Neural cell (in vitro differentiated cells): Measurements from ENCODE around the gene PAEP. TPM values are rescaled to one million over a fixed set of nuclear protein-coding genes. Genes with fewer than 3 reads are reported as not detected.

ENCODE experiments used
- H2AFZ ChIP-seq: fragments of 200-600, 300-800 bp; sonication (generic), shearing (Covaris generic); 2 replicates; pipeline ENCODE4 v1.6.0; 2014; ENCODE audit warnings: low read depth, mild to moderate bottlenecking, antibody characterized with exemption, low read length, moderate library complexity
- H3F3A ChIP-seq: fragments of 200-600 bp; shearing (Covaris generic); 2 replicates; pipeline ENCODE4 v1.6.1; 2016; ENCODE audit warnings: mild to moderate bottlenecking, moderate library complexity, mixed read lengths, antibody characterized with exemption, low read length; ENCODE audit not compliant: insufficient read depth, poor library complexity, severe bottlenecking
- H3K27ac ChIP-seq: fragments of 200-600, 300-800 bp; sonication (generic), shearing (Covaris generic); 2 replicates; pipeline ENCODE4 v1.5.1; 2014; ENCODE audit warnings: mild to moderate bottlenecking, low read length, moderate library complexity
- H3K27me3 ChIP-seq: fragments of 300-800, 200-600 bp; sonication (generic), shearing (Covaris generic); 2 replicates; pipeline ENCODE4 v1.6.0; 2014; ENCODE audit warnings: mild to moderate bottlenecking, low read depth, low read length, moderate library complexity; ENCODE audit not compliant: insufficient read depth
- H3K36me3 ChIP-seq: fragments of 300-800, 200-600 bp; sonication (generic), shearing (Covaris generic); 2 replicates; pipeline ENCODE4 v1.5.1; 2014; ENCODE audit warnings: mild to moderate bottlenecking, antibody characterized with exemption, low read length, moderate library complexity; ENCODE audit not compliant: insufficient read depth
- H3K4me2 ChIP-seq: fragments of 300-800, 200-600 bp; sonication (generic), shearing (Covaris generic); 2 replicates; pipeline ENCODE4 v1.6.0; 2014; ENCODE audit warnings: mild to moderate bottlenecking, low read length
- H3K4me3 ChIP-seq: fragments of 300-800, 200-600 bp; sonication (generic), shearing (Covaris generic); 2 replicates; pipeline ENCODE4 v1.5.1; 2014; ENCODE audit warnings: mild to moderate bottlenecking, low read length, moderate library complexity
- H3K79me2 ChIP-seq: fragments of 200-600 bp; shearing (Covaris generic); replicated peaks from 2 replicates; pipeline ENCODE4 v1.6.0; 2014; ENCODE audit warnings: mild to moderate bottlenecking, low read length, moderate library complexity; ENCODE audit not compliant: insufficient read depth
- H3K9ac ChIP-seq: fragments of 300-800, 200-600 bp; sonication (generic), shearing (Covaris generic); 2 replicates; pipeline ENCODE4 v1.6.1; 2016; ENCODE audit warnings: mild to moderate bottlenecking, low read length, mixed read lengths
- H3K9me2 ChIP-seq: fragments of 200-600 bp; shearing (Covaris generic); 2 replicates; pipeline ENCODE4 v1.6.1; 2016; ENCODE audit warnings: mild to moderate bottlenecking, low read length, mixed read lengths; ENCODE audit not compliant: insufficient read depth
- H3K9me3 ChIP-seq: fragments of 200-600, 300-800 bp; sonication (generic), shearing (Covaris generic); 2 replicates; pipeline ENCODE4 v1.6.1; 2016; ENCODE audit warnings: mild to moderate bottlenecking, mixed run types, low read length, moderate library complexity, mixed read lengths
- H4K20me1 ChIP-seq: fragments of 200-600 bp; shearing (Covaris generic); 2 replicates; pipeline ENCODE4 v1.6.1; 2016; ENCODE audit warnings: mild to moderate bottlenecking, mixed run types; ENCODE audit not compliant: insufficient read depth
- CTCF ChIP-seq: fragments of 450-650 bp; IDR thresholded peaks from 2 replicates; pipeline ENCODE4 v1.5.1; 2014; ENCODE audit warnings: antibody characterized with exemption, mild to moderate bottlenecking, moderate library complexity; ENCODE audit not compliant: poor library complexity, severe bottlenecking
- EP300 ChIP-seq: fragments of 450-650 bp; conservative IDR thresholded peaks from 2 replicates; pipeline ENCODE4 v1.6.1; 2014; ENCODE audit warnings: antibody characterized with exemption, mild to moderate bottlenecking, moderate library complexity; ENCODE audit not compliant: poor library complexity, severe bottlenecking
- EZH2 ChIP-seq: fragments of 200-600, 300-800 bp; shearing (Covaris generic), sonication (generic); IDR thresholded peaks from 2 replicates; pipeline ENCODE4 v1.6.1; 2014; ENCODE audit warnings: antibody characterized with exemption, low read length, borderline replicate concordance, mild to moderate bottlenecking; ENCODE audit not compliant: insufficient read depth, poor library complexity, severe bottlenecking
- MXI1 ChIP-seq: fragments of 450-650 bp; conservative IDR thresholded peaks from 2 replicates; pipeline ENCODE4 v1.6.1; 2014; ENCODE audit warnings: antibody characterized with exemption, mild to moderate bottlenecking; ENCODE audit not compliant: poor library complexity, severe bottlenecking
- POLR2AphosphoS5 ChIP-seq: IDR thresholded peaks from 2 replicates; pipeline ENCODE4 v1.6.1; 2012
- RAD21 ChIP-seq: fragments of 450-650 bp; conservative IDR thresholded peaks from 2 replicates; pipeline ENCODE4 v1.6.1; 2014; ENCODE audit warnings: antibody characterized with exemption, mild to moderate bottlenecking, moderate library complexity
- REST ChIP-seq: IDR thresholded peaks from 2 replicates; pipeline ENCODE4 v1.6.1; 2012; ENCODE audit warnings: borderline replicate concordance
- SMC3 ChIP-seq: fragments of 450-650 bp; conservative IDR thresholded peaks from 2 replicates; pipeline ENCODE4 v1.6.1; 2014; ENCODE audit warnings: antibody characterized with exemption, mild to moderate bottlenecking, moderate library complexity; ENCODE audit not compliant: poor library complexity
- TAF1 ChIP-seq: IDR thresholded peaks from 2 replicates; pipeline ENCODE4 v1.6.1; 2012; ENCODE audit warnings: low read depth
- polyA plus RNA-seq: library from polyadenylated mRNA; depleted of rRNA; stranded (reverse); fragments of >200 nt; gene quantifications from 2 replicates; pipeline ENCODE4 v1.2.3, GENCODE V29; 2014

The PAEP gene
- polyA plus RNA-seq, 1 donor from 2014 or later: not detected

GRCh38 chr9:135514342-135515082 is 47.0 kb upstream of the PAEP start:
- Histone ChIP-seq H3K79me2 (no peaks in the 10 kb centered on the region), H3K27me3 (no peaks in the 10 kb centered on the region), H3K9me2 (no peaks in the 10 kb centered on the region), H4K20me1 (no peaks in the 10 kb centered on the region), H2AFZ (no peak overlapping the region), H3K27ac (no peak overlapping the region), H3K9me3 (no peaks in the 10 kb centered on the region), H3K4me3 (no peak overlapping the region), H3K36me3 (no peaks in the 10 kb centered on the region), H3K4me2 (no peak overlapping the region), H3F3A (no peaks in the 10 kb centered on the region), H3K9ac (no peak overlapping the region)
- TF ChIP-seq CTCF (no peak), EZH2 (no peak), MXI1 (no peak), REST (no peak), SMC3 (no peak), TAF1 (no peak), POLR2AphosphoS5 (no peak), RAD21 (no peak), EP300 (no peak)

GRCh38 chr9:135515083-135515951 is 46.2 kb upstream of the PAEP start:
- no peak overlapping the region for H3K4me3 ChIP-seq
- no peak overlapping the region for H3K9ac ChIP-seq
- no peak overlapping the region for H3K27ac ChIP-seq
- H3K9me2 ChIP-seq: no peaks in the 10 kb centered on the region
- H3K4me2 ChIP-seq: no peak overlapping the region
- no peaks in the 10 kb centered on the region for H4K20me1 ChIP-seq
- no peaks in the 10 kb centered on the region for H3K36me3 ChIP-seq
- no peak overlapping the region for H2AFZ ChIP-seq
- no peaks in the 10 kb centered on the region for H3K79me2 ChIP-seq
- H3K9me3 ChIP-seq: no peaks in the 10 kb centered on the region
- no peaks in the 10 kb centered on the region for H3F3A ChIP-seq
- TF ChIP-seq TAF1: no peak
- TF ChIP-seq MXI1: no peak
- TF ChIP-seq POLR2AphosphoS5: no peak
- TF ChIP-seq RAD21: no peak
- no peak for TF ChIP-seq EP300
- TF ChIP-seq SMC3: no peak
- TF ChIP-seq REST: no peak
- no peak for TF ChIP-seq CTCF
- TF ChIP-seq EZH2: no peak
- H3K27me3 ChIP-seq: no peaks in the 10 kb centered on the region
